NCI-H1930 (cell line): ENCODE measurements around the gene TSG101.

Experiments
- DNase-seq, 2 experiments: peaks; one replicate each; lab custom pipeline; 2025; lab: John Stamatoyannopoulos, UW

TSG101 gene

GRCh38 chr11:18493310-18493709, 33.4 kb downstream of the TSG101 start:
- no peak for DNase-seq

DNA sequence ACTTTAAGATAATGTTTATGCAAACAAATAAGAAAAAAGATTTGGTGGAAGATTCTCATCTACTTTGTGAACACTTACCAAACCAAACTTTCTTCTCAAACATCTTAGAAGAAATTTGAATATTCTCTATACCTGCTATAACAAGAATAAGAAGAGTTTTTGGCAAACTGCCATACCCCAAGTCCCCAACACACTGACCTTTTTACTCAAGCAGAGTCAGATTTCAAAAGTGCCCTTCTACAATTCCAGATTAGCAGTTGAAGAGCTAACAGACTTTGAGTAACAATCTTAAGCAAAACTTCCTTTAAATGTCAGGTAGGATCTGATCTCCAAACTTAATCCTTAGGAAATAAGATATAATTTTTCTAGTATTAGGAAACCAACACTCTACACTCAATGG, 33.9 kb downstream of the TSG101 start:
- DNase-seq: no peak

DNA sequence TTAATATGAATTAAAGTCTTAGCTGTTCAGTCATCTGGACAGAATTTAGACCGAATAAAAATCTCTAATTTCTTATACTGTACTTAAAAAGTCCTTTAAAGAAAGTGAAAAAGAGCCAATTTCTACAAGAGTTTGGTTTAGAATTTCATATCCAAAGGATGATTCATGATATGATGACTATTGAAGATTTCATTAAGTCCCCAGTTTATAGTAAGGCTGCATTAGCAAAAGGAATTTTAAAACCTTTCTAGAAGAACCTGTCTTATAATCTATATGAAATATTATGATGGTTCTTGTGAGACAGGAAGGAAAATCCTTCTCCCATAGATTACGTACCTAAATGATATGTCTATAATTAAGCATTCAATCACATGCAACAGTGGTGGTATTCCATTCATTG, 34.8 kb downstream of the TSG101 start:
- no peak for DNase-seq

DNA sequence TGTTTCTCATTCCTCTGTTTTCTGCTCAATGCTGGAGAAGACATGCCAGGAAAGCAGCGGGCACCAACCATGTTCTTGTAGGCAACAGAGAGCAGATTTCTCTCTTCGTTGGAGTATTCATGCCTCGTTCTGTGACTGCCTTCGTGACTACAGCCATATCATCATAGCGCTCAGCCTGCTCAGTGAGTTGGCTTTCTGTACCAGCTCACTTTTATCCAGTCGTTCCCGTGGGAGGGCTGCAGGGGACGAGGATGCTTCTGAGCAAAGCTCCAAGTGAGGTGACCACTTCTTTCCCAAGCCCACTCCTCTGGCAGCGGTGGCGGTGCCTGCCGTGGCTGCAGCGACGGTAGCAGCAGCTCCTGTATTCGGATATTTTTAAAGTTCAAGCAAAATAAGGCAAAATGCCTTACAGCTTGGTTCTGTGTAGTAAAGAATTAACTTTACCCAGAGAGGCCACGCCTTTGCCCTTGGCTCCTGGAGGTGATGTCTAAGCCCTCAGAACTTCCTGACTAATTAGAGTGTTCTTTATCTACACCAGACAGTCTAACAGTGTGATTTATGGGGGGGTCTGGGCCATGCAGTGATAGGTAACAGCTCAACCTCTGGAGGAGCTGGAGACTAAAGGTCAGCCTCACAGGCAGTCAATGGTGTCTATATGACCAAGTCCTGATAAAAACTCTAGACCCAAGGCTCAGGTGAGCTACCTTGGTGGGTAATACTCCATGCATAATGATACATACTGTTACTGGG, 35.8 kb downstream of the TSG101 start:
- no peak for DNase-seq

DNA sequence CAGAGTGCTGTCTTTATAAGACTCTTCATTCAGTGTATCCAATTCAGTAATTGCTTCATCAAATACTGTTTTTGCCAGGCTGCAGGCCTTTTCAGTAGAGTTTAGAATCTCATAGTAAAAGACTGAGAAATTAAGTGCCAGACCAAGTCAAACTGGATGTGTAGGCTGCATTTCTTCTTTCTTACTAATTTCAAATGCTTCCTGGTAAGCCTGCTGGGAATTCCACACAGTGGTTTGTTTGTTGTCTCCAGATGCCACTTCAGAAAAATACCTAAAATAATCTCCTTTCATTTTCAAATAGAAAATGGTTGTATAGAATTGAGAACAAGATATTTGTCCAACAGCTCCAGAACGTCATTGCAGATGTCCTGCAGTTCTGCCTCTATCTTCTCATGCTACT, 36.4 kb downstream of the TSG101 start:
- no peak for DNase-seq

- no peak for DNase-seq
Observed at GRCh38 chr11:18485913-18486528, 40.7 kb downstream of the TSG101 start.

DNA sequence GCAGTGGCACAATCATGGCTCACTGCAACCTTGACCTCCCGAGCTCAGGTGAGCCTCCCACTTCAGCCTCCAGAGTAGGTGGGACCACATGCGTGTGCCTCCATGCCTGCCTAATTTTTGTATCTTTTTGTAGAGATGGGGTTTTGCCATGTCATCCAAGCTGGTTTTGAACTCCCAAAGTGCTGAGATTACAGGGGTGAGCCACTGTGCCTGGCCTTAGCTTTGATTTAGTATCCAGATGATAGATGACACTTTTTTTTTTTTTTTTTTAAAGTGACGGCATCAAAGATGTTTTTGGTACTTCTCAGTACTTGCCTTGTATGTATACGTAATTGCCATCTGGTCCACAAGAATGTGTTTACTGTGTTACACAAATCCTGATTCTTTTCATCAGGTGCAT, 47.7 kb downstream of the TSG101 start:
- DNase-seq: no peak

- DNase-seq: no peak
Observed at GRCh38 chr11:18472587-18472986, 54.2 kb downstream of the TSG101 start.

- no peak for DNase-seq
Observed at GRCh38 chr11:18471995-18472394, 54.7 kb downstream of the TSG101 start.

GRCh38 chr11:18468961-18469360, 57.8 kb downstream of the TSG101 start:
- DNase-seq: no peak

GRCh38 chr11:18468059-18468458, 58.7 kb downstream of the TSG101 start:
- no peak for DNase-seq

DNA sequence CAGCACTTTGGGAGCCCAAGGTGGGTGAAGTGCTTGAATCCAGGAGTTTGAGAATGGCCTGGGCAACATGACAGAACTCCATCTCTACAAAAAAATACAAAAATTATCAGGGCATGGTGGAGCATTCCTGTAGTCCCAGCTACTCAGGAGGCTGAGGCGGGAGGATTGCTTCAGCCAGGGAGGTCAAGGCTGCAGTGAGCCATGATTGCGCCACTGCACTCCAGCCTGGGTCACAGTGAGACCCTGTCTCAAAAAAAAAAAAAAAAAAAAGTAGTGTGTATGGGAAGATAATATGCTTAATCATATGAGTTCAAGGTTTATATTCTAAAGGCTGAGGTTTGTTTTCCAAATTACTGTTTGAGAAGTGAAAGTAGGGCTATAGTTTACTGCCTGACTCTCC, 60.3 kb downstream of the TSG101 start:
- no peak for DNase-seq

DNA sequence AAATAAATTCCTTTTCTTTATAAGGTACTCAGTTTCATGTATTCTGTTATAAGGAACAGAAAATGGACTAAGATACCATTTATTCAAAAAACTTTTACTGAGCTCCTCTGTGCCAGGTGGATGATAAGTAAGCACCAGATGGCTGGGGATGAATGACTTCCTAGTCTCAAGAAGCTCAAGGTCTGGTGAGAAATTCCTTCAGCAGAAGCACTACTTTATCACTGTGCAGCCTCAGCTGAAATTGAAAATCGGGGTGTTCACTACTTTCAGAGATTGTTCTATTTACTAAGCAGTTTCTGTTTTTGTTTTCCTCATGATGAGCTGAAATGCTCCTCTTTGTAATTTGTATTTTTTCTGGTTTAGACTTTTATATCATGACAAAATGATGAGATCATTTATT, 63.3 kb downstream of the TSG101 start:
- no peak for DNase-seq

DNA sequence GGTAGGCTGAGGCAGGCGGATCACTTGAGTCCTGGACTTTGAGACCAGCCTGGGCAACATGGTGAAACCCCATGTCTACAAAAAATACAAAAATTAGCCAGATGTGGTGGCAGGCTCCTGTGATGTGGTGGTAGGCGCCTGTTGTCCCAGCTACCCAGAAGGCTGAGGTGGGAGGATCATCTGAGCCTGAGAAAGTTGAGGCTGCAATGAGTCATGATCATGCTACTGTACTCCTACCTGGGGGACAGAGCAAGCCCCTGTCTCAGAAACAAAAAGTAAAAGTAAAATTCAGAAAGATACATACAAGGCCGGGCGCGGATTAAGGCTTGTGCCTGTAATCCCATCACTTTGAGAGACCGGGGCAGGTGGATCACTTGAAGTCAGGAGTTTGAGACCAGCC, 64.8 kb downstream of the TSG101 start:
- no peak for DNase-seq

- no peak for DNase-seq
Observed at GRCh38 chr11:18459634-18460033, 67.1 kb downstream of the TSG101 start.

- no peak for DNase-seq
Observed at GRCh38 chr11:18457450-18457849, 69.3 kb downstream of the TSG101 start.

DNA sequence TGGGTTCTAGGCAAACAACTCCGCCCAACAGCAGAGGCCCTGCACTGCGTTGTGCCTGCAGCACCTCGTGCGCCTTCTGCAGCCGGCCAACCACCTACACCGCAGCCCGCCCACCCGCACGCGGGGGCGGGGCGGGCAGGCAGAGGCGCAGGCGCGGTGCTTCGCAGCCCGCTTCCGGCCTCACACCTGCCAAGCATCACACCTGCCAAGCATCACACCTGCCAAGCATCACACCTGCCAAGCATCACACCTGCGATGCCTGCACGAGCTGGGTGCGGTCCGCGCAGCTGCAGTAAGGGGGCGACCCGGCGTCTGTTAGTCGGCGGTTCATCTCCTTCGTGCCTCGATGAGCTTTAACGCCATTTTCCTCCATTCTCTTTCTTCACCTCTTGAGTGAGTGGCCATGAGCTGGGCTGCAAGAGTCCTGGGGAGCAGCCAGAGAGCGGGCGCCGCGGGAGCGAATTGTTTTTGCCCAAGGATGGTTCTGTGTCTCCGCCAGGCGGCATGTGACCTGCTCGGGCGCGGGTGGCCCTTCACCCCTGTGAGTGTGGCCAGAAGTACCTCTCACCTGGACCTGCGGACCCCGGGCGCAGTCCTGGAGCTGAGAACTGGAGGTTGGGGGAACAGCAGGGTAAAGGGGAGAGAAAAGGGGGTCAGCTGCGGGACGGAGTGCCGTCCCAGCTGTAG, 70.9 kb downstream of the TSG101 start, which contains the start of gene LDHAL6A:
Gene LDHAL6A, plus strand, starts transcription at position 171 of the 687 bp plus-strand sequence. CDS start 825 bp downstream, outside the sequence.
- DNase-seq: no peak

DNA sequence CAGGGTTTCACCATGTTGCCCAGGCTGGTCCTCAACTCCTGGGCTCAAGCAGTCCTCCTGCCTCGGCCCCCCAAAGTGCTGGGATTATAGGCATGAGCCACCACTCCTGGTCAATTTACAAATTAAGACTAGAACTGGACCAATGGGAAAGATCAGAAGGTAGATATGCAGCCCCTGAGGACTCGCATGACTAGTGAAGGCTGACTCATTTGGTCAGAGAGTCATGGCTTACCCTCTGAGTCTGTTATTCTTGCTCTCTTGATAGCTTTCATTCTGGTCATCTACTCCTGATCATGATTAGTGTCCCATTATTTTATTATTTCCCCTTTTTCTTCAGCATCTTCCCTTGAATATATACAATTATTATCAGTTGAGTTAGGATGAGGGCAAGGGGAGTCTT, 73.8 kb downstream of the TSG101 start:
- DNase-seq: no peak

- DNase-seq: no peak
Observed at GRCh38 chr11:18449251-18449650, 77.5 kb downstream of the TSG101 start.

DNA sequence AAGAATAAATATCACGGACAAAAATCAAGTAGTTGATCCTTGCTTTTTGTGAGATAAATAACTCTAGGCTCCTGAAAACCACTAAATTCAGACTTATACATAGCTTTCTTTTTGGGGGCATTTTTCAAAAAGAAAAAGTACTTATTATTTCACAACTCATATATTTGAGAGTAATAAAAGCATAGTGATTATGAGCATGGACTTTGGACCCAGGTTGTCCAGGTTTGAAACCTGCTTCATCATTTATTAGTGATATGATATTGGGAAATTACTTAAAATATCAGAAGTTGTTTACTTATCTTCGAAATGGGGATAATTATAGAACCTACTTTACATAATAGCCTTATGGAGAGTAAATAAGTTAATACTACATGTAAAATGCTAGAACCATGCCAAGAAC, 88.1 kb downstream of the TSG101 start:
- no peak for DNase-seq
